HCEC 1CT (cell line): Measurements from ENCODE around the gene LIPC.

Experiments
- DNase-seq: peaks from one replicate; pipeline ENCODE4 v3.0.0-alpha.2; 2017

Gene LIPC

DNA sequence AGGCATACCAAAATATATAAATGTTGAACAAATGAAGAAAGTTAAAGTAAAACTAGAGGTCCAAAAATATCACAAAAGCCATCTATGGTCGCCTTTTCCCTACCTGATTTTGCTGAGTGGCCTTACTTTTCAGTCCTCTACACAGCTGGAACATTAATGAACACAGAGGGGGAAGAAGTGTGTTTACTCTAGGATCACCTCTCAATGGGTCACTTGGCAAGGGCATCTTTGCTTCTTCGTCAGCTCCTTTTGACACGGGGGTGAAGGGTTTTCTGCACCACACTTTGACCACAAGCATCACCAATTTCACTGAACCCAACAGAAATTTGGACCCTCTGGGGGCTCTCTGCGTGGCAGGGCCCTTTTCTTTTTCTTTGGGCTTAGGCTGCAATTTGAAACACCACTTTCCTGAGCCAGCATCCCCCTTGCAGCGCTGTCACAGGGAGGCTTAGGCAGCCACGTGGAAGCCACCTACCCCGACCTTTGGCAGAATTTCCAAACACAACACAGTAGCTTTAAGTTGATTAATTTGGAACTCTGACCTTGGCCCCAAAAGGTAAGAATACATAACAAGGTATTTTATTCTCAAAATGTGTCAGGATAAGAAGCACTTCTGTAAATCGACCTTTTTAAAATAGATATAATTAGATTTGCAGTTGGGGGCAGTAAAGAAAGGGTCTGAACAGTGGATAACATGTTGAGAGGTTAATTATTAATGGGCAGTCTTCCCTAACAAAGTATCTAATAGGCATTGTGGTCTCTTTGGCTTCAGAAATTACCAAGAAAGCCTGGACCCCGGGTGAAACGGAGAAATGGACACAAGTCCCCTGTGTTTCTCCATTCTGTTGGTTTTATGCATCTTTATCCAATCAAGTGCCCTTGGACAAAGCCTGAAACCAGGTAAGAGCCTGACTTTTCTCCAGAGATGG is at the start of gene LIPC:
Gene LIPC, plus strand, starts transcription at position 771 of the 929 bp plus-strand sequence. Its CDS starts 42 bp downstream, at position 813.
- DNase-seq: no peak

DNA sequence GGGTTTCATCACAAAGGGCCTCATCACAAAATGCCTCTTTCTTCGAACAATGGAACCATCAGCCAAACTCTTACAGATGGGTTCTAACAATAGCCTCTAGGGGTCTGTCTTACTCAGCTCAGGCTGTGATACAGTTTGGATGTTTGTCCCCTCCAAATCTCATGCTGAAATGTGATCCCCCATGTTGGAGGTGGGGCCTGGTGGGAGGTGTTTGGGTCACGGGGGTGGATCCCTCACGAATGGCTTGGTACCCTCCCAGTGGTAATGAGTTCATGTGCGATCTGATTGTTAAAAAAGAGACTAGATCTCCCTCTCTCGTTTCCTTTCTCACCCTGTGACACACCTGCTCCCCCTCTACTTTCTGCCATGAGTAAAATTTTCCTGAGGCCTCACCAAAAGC is 47.9 kb upstream of the LIPC start:
- DNase-seq: no peak

DNA sequence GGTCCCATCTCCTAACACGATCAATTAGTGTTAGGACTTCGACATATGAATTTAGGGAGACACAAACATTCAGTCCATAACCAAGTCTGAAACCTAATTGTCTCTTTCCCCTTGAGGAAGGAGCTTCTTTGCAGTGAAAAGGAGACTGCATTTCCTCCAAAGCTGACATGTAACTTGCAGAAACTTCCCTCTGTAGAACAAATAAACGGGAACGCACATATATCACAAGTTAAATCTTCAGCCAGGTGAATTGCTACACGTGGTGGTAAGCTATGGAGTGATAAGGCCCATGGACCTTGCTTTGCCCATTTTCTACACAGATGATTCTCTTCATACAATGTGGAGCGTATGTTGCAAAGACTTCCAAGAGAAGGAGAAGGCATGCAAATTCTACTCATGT is 47.1 kb upstream of the LIPC start:
- DNase-seq: no peak

DNA sequence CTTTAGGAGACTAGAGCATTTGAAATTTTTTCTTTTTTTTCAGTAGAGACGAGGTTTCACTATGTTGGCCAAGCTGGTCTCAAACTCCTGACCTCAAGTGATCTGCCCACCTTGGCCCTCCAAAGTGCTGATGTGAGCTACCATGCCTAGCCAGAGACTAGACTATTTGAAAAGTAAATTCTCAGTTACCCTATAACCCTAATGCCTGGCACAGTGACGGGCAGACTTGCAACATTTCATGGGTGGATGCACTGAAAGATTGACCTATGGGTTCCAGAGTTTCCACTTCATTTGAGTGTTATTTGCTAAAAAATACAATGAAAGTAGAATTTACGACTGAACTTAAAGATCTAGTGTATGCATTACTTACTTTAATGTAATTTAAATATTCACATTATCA is 45.7 kb upstream of the LIPC start:
- no peak for DNase-seq

DNA sequence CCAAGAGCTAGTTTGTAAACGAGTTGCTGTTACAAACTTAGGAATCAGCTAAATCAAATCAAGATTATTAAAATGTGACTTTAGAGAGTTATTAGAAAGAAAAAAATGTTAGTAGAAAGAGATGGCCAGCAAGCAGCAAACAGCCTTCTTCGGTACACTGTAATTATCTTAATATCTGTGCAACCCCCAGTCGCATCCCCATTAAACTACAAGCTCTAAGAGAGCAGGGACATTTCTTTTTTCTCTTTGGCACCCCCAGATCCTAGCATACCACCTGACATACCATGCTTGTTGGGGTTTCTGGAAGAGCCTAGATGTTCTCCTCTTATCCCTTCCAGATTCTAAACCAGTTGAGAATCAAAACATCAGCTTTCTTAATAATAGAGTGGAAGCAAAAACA is 45.1 kb upstream of the LIPC start:
- DNase-seq: no peak

DNA sequence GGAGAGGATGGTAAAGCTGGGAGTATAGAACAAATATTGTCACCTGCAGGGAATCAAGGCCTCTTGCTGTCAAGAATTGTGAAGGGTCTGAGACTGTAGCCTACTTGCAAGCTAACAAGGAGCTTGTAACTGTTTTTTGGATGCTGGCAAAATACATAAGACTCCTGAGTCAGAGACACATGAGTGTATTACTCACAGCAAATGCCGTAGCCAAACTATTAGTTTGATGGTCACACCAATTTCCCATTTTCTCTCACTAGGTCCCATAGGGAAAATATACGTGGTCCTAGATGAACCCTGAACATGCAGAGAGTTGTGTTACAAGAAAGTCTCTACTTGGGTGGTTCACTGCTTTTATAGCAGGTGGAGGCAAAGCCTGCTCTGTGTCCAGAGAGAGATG is 44.7 kb upstream of the LIPC start:
- peak; percentile 81 for DNase-seq

DNA sequence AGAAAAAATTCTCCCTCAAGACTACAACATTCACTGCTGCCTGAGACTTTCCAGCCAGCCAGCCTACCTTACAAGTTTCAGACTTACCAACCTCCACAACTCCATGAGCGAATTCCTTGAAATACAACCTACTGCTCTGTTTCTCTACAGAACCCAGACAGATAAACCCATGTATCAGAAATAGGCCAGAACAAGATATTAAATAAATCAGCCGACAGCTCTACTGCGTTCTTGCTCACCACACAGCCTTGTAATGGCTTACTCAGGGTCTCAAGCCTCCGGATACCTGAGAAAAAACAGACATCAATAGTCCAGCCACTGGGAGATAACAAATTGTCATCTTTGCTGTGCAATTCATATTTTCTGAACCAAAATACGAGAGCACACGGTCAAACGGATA is 43.6 kb upstream of the LIPC start:
- no peak for DNase-seq

DNA sequence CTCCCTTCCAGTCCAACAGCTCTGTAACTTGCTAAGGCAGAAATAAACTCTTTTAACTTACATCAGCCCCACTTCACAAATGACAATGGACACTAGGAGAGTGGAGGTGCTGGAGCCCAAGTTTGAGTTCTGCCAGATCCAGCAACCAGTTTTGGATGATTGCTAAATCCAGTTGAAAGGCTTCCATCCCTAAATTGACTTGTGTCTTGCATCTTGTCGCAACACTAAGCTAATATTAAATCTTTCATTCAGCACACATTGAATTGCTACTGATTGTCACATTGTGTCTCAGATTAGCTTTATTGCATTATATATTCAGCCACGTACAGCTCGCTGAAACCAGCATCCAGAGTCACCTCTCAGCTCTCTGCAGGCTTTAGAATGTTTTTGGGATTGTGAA is 41.7 kb upstream of the LIPC start:
- DNase-seq: no peak

DNA sequence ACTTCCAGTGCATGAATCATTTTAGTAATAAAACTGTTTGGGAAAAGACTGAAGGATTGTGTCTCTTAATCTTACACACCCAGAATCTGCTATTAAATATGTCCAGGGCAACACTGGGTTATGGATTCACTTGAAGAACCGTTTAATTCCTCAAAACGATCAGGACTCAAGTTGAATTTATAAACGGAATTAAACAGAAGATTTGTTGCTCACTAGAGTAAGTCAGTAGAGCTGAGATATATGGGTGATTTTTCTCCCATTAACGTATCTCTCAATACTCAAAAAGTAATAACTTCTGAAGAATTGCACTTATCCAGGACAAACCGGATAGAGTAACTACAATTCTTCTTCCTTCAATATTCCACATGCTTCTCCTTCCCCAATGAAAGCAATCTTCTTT is 41.1 kb upstream of the LIPC start:
- no peak for DNase-seq

DNA sequence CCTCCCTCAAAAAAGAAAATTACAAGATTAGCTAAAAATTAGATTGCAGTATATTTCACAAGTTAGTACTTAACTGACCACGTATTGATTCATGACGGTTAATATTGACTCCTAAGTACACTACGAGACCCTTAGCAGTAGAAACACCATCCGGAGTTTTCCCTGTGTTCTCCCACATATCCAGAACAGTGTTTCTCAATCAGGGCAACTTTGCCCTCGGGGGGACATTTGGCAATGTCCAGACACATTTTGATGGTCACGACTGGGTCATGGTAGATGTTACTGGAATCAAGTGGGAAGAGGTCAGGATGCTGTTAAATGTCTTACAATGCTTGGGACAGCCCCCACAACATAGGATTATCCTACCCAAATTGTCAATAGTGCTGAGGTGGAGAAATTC is 40.7 kb upstream of the LIPC start:
- no peak for DNase-seq

DNA sequence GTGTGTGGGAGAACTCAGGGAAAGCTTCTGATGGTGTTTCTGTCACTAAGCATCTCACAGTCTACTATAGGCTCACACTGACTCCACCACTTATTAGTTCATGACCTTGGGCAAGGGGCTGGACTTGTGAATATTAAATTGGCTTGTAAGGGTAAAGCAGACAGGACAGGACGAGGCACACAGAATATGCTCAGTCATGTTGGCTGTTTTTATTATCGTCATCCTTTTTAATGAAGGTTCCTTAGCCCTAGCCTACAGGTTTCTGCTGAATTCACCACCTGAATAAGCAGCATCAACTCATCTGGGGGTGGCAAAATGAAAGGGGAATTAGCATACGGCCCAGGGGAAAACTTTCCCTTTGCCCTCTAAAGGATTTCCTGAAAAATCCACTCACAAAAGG is 39.6 kb upstream of the LIPC start:
- no peak for DNase-seq

DNA sequence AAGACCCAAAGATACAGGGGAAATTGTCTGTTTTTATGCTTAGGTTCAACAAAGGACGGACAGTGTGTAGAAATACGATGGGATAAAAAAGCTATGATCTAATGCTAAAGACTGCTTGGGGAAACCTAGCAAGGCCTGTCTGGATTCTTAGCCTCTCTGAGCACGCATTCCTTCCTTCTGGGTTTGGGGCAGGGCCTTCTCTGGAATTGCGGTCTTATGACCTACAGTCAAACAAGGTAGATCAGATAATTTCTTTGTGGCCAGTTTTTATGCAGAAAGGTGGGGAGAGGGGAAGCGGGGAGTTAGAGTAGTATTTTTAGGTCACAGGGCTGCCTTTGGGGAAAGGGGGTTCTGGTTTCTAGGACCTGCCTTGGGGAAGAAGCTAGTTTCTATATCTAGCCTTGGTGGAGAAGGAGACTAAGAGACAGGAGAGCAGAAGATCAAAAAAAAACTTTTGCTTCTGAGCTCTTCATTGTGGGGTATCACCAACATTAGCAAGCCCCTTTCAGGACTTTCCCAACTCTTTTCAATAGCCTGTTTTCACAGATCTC is 39.1 kb upstream of the LIPC start:
- no peak for DNase-seq

DNA sequence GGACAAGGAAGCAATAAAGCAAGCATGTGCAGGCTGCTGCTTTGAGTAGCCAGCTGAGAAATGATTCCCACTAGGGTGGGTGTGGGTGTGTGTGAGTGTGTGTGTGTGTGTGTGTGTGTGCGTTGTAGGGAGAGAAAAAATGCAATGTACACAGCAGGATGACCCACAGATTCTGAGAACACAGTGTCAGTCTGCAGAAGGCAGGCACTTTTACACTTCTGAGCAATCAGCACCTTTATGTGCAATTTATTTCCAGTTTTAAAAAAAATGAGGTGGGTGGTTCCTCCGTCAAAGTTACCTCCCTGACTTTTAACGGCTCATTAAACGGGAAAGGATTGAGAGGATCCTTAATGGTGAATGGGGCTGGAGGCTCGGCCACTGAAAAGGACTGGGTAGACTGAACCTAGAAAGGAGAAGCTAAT is 38.5 kb upstream of the LIPC start:
- no peak for DNase-seq

DNA sequence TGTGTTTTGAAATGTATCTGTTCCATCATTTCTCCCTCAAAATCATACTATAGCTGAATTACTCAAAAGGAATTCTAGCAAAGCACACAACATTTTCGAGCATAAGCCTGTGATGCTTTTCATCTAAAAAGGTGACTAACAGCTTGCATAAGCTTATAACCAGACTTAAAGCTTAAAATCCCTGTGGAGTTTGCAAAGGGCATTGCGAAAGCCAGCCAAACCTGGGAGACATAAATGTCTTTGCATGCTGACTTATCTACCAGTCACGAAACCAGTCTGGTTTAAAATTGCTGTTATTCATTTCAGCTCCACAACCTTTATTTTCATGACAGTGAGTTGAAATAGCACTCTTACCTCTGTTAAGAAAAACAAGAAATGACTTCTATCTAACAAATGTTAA is 35.6 kb upstream of the LIPC start:
- peak; percentile 95 for DNase-seq

DNA sequence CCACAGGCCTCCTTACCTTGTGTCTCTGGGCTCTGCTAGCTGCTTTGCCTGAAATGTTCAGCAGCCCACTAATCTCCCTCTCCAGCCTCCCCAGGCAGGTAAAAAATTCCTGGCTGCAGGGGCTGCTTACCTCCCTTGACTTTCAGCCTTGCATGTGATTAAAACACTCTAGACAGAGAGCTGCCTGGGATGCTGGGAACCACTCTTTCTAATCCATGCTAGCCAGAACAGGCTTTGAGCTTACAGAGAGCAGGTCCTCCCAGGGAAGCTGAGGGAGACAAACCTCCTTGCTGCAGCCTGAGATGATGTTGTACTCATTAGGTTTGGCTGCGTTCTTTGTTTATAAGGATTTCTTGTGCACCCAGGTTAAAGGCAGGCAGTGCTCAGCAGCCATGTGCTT is 33.7 kb upstream of the LIPC start:
- DNase-seq: no peak

DNA sequence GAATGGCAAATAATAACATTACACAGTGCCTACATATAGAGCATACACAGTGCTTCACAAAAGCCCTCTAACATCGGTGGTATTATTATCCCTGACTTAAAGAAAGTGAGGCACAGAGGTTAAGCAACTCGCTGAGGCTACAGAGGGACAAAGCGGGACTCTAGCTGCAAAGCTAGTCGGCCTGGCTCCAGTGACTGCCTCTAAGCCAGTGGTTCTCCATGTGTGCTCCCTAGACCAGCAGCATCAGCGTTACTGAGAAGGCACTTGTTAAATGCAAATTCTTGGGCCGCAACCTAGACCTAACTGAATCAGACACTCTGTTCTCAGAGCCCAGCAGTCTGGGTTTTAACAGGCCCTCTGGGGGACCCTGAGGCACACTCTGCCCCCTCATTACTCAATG is 33.1 kb upstream of the LIPC start:
- no peak for DNase-seq

DNA sequence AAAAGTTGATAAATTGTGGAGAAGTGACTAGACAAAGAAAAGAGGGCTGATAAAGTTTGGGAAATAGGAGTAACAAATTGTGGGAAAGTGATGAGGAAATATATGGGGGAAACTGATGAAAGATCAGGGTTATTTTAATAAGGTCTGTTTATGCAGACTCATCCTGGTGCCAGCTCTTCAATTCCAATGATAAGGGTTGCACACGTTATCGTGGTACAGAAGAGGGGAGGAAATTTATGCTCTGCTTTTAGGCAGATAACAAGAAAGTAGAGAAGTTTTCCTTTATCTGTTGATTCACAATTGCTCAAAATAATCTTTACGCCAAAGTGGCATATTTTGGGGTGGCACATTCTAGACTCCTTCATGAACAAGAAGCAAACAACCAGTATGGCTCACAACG is 32.1 kb upstream of the LIPC start:
- DNase-seq: no peak

DNA sequence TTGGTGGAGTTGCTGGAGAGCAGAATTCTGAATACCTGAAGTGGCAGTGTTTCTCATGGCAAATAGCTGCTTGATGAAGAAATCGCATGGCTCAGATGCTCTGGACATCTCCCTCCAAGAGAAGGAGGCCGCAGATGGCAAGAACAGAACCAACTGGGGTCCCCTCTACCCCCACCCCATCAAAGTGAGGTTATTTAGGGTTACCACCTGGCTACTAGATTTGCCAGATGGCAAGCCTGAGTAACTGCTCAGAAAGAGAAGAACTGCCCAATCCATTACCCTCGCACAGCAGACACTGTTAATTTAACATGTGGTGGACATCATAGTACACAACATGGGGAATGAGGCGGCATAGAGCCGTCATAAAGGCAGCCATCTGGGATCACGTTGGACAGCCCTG is 30.5 kb upstream of the LIPC start:
- no peak for DNase-seq

DNA sequence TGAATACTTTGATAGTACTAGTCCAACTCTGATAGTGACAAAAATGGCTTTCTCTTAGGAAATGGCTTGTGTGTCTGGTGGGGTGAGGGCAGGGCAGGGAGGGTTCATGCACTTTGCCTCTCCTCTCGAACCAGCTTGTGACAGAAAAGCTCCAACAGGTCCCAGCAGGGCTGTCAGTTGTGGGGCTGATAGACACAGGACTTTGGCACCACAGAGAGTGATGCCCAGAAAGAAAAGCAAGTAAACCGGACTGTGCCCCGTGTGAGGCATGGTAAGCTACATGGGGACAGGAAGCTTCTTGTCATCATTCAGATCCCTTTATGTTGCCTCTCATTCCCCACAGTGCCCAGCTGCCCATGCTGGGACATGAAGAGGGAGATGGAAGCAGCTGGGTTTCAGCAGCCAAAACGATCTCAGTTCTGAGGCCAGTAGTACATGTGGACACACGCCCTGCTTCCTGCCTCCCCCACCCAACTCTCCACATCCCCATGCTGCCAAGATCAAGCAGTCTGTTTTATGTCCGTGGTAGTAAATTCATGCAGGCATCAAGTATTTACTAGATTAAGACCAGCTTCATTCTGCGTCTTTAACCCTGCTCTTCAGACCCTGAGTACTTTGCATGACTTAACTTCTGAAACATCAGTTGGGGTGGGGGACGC is 29.7 kb upstream of the LIPC start:
- DNase-seq: no peak

DNA sequence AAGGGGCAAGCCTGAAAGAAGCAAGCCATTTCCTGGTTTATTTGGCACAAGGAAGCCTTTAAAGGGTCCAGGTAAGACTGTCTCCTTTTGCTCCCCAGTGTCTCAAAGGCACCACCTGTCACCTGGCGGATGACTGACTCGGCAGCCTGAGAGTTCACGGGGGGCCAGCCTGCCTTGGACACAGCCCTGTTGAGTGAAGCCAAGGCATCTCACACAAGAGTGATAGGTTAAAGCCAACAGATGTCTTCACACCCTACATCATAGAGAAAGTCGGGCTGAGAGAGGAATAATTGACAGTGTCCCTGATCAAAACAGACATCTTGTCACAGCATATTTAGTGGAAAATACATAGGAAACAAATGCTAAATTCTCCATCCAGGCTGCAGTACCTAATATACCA is 28.2 kb upstream of the LIPC start:
- no peak for DNase-seq

DNA sequence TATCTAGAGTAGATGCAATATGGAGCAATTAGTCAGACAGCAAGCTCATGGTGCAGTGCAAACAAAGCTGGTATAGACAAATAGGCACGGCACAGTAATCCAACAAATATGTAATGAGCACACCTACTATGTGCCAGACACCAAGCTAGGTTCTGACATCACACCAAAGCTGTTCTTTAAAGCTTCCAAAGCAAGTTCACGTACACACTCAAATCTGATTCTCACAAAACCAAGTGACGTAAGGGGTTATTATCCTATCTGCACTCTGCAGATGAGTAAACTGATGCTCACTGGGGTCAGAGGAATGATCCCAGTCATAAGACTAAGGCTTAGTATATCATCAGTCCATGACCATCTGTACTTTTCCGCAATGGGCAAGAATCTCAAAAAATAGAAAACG is 27.8 kb upstream of the LIPC start:
- no peak for DNase-seq

DNA sequence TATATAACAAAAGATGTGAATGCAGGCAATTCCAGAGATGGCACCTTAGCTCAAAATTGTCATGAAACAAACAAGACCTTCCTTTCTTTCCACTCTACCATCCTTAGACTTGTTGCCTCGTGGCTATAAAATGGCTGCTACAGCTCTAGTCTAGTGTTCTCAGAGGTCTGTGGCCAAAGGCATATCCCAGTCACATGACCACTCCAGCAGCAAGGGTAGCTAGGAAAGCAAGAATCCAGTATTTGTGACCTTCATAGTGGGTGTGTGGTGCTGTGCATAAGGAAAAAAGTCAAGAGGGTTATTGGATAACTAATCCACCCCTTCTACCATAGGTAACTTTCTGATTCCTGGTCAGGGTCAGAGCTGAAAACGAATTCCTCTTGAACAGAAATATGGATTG is 27.1 kb upstream of the LIPC start:
- no peak for DNase-seq

DNA sequence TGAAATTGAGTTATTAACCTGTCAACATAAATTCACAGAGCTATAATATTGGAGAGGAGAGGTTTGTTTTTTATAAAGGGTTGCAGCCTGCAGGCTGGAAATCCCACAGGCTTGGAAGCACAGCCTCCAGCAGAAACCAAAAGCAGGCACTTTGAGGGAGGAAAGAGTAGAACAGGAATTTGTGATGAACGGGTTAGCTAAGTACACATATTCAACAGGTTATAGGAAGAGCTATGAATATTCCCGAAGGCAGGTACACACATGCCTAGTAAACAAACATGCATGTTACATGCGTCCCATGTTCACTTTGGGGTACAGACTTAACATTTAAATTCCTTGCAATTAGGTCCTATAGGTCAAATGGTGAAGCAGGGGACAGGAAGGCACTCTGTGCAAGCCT is 25.9 kb upstream of the LIPC start:
- DNase-seq: no peak

DNA sequence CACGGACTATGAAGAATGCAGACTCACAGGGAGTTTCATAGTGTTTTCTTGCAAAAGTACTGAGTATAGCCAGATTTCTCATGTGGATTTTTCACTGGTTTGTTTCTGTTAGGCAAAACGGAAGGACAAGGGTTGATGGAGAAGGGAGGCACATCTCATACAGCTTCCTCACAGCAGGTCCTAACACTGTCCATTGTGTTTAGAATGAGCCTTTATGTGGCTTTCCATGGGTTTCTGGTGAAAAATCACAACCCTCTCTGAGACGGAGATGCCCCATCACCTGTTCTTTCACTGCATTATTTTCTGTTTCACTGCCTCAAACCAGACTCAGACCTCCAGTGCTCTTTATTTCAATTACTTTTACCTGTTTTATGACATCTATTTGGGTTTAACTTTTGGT is 25.0 kb upstream of the LIPC start:
- DNase-seq: no peak
